HepG2 (cell line): Measurements from ENCODE around the gene OR52W1. TPM values are rescaled to one million over a fixed set of nuclear protein-coding genes. Genes with fewer than 3 reads are reported as not detected.

Source experiments
- ATAC-seq: fragments of 200-7000 bp; cut with Tn5 transposase; 3 replicates; pipeline ENCODE4 v1.9.1; 2020; ENCODE audit warnings: mild to moderate bottlenecking, moderate library complexity
- BruUV-seq: library from RNA; stranded (reverse); fragments of 400-500 nt; replicated peaks from 2 replicates; lab custom pipeline; 2021; lab: Mats Ljungman, UMichigan
- CTCF ChIA-PET: fragments of 300-600 bp; formaldehyde crosslinking; extraction: SDS; loops from one replicate; lab custom pipeline; 2021; ENCODE audit warnings: low total read pairs, inconsistent platforms, low intra/inter-chr PET ratio; lab: Yijun Ruan, JAX
- POLR2A ChIA-PET: fragments of 350-600 bp; sonication (Branson Sonifier 250); formaldehyde crosslinking; loops from one replicate; lab custom pipeline; 2020; ENCODE audit warnings: antibody characterized with exemption, inconsistent platforms; lab: Yijun Ruan, JAX
- DNase-seq: peaks from one replicate; pipeline ENCODE4 v3.0.0-alpha.2; 2015; ENCODE audit warnings: low spot score
- FAIRE-seq: peaks from 3 replicates; lab custom pipeline; 2011; peaks lifted over from hg19 to GRCh38; lab: Jason Lieb, UNC
- H2AFZ ChIP-seq: one replicate; pipeline ENCODE4 v1.6.1; 2011; ENCODE audit warnings: low read length, inconsistent platforms
- H3K27ac ChIP-seq: fragments of 300-600 bp; 3 replicates; pipeline ENCODE4 v1.8.0; 2011; ENCODE audit warnings: mixed run types, mild to moderate bottlenecking, mixed read lengths, low read length, inconsistent platforms; ENCODE audit not compliant: insufficient read depth; ENCODE audit errors: extremely low read length
- H3K27me3 ChIP-seq, 2 experiments: fragments of 200-600 bp in 1 of 2; 2 replicates in 1 of 2; 3 replicates in 1 of 2; pipeline versions ENCODE4 v1.6.0 to v1.8.0; 2011; ENCODE audit warnings: low read length in 2 of 2, mild to moderate bottlenecking in 2 of 2, moderate library complexity in 2 of 2, inconsistent platforms in 1 of 2; ENCODE audit not compliant: insufficient read depth in 2 of 2, control insufficient read depth in 1 of 2
- H3K36me3 ChIP-seq, 2 experiments: fragments of 200-600 bp in 1 of 2; replicated peaks in 1 of 2; 2 replicates in 1 of 2; 3 replicates in 1 of 2; pipeline versions ENCODE4 v1.5.1 to v1.8.0; 2011; ENCODE audit warnings: low read length in 2 of 2, inconsistent platforms in 1 of 2; ENCODE audit not compliant: insufficient read depth in 2 of 2, control insufficient read depth in 1 of 2
- H3K4me1 ChIP-seq: 2 replicates; pipeline ENCODE4 v1.5.1; 2012; ENCODE audit warnings: low read length, inconsistent platforms; ENCODE audit not compliant: insufficient read depth
- H3K4me2 ChIP-seq: 2 replicates; pipeline ENCODE4 v1.6.0; 2011; ENCODE audit warnings: low read depth, low read length, inconsistent platforms
- H3K4me3 ChIP-seq, 3 experiments: fragments of 200-600 bp in 1 of 3; sonication (generic), shearing (Covaris generic) in 1 of 3; replicated peaks in 1 of 3; 2 replicates each; pipeline ENCODE4 v1.5.1; 2011 to 2016; ENCODE audit warnings: low read length in 3 of 3, inconsistent platforms in 2 of 3, low read depth in 2 of 3, mild to moderate bottlenecking in 2 of 3, control low read depth in 1 of 3, mixed read lengths in 1 of 3; ENCODE audit not compliant: insufficient read depth in 1 of 3
- H3K79me2 ChIP-seq: one replicate; pipeline ENCODE4 v1.6.1; 2011; ENCODE audit warnings: low read length, inconsistent platforms; ENCODE audit not compliant: insufficient read depth
- H3K9ac ChIP-seq: 2 replicates; pipeline ENCODE4 v1.6.0; 2011; ENCODE audit warnings: mild to moderate bottlenecking, low read depth, low read length, inconsistent platforms; ENCODE audit not compliant: insufficient read depth
- H3K9me3 ChIP-seq: 2 replicates; pipeline ENCODE4 v1.5.1; 2012; ENCODE audit warnings: mild to moderate bottlenecking, low read length
- H4K20me1 ChIP-seq: 2 replicates; pipeline ENCODE4 v1.6.0; 2011; ENCODE audit warnings: inconsistent platforms, mild to moderate bottlenecking, low read length, moderate library complexity; ENCODE audit not compliant: insufficient read depth
- AKAP8 ChIP-seq: sonication (generic); formaldehyde crosslinking; IDR thresholded peaks from 2 replicates; pipeline ENCODE4 v1.5.1; 2020; ENCODE audit warnings: mild to moderate bottlenecking, missing genetic modification reagents
- BATF2 ChIP-seq: sonication (generic); formaldehyde crosslinking; IDR thresholded peaks from 2 replicates; pipeline ENCODE4 v1.8.0; 2022; ENCODE audit warnings: mild to moderate bottlenecking, missing genetic modification reagents, moderate library complexity
- BRF2 ChIP-seq: sonication (generic); formaldehyde crosslinking; IDR thresholded peaks from 2 replicates; pipeline ENCODE4 v1.8.1; 2022; ENCODE audit warnings: mild to moderate bottlenecking, missing genetic modification reagents
- GMEB2 ChIP-seq: IDR thresholded peaks from 2 replicates; pipeline ENCODE4 v1.6.1; 2016; ENCODE audit warnings: missing biosample characterization, missing genetic modification reagents, low read depth
- KDM5A ChIP-seq: fragments of 200-600 bp; sonication (generic); IDR thresholded peaks from 2 replicates; pipeline ENCODE4 v1.7.0; 2018; ENCODE audit warnings: antibody characterized with exemption, mild to moderate bottlenecking, low read length, borderline replicate concordance
- MAFG ChIP-seq: sonication (generic); formaldehyde crosslinking; IDR thresholded peaks from 2 replicates; pipeline ENCODE4 v1.5.1; 2020; ENCODE audit warnings: mild to moderate bottlenecking, missing genetic modification reagents
- NFE2L1 ChIP-seq: sonication (generic); formaldehyde crosslinking; IDR thresholded peaks from 2 replicates; pipeline ENCODE4 v1.4.0; 2020; ENCODE audit warnings: missing genetic modification reagents, mild to moderate bottlenecking, borderline replicate concordance
- NKX3-1 ChIP-seq: sonication (generic); formaldehyde crosslinking; IDR thresholded peaks from 2 replicates; pipeline ENCODE4 v1.5.0; 2020; ENCODE audit warnings: missing genetic modification reagents
- ZNF20 ChIP-seq: sonication (generic); formaldehyde crosslinking; IDR thresholded peaks from 2 replicates; pipeline ENCODE4 v1.4.0; 2020; ENCODE audit warnings: mild to moderate bottlenecking, moderate library complexity, missing genetic modification reagents
- WGBS: methylation state at CpG from one replicate; pipeline ENCODE4 v1.1.6; 2017; ENCODE audit warnings: low lambda C conversion rate; 5-methylcytosine and 5-hydroxymethylcytosine counted together
- in situ Hi-C: cut with HindIII; loops from 2 replicates; pipeline ENCODE4 v1.10.0; 2017; ENCODE audit warnings: low pct_unique_long_range_greater_than_20kb; ENCODE audit not compliant: extremely low pct_ligation_motif_present
- intact Hi-C: fragments of 100-400 bp; cut with micrococcal nuclease; formaldehyde crosslinking; loops from one replicate; pipeline ENCODE4 v1.10.0; 2022; ENCODE audit not compliant: unreplicated experiment
- polyA plus RNA-seq, 8 experiments: library from polyadenylated mRNA; depleted of rRNA in 3 of 8; stranded (reverse) in 7 of 8; unstranded in 1 of 8; fragments of >200 nt; fragmentation: Illumina TruSeq in 4 of 8; extraction: Trizol in 4 of 8; gene quantifications; 2 replicates each; pipeline versions ENCODE4 v1.2.1 to v1.2.3, GENCODE V29; 2011 to 2016; ENCODE audit warnings: low read depth in 4 of 8, missing spikeins in 1 of 8, mixed read lengths in 1 of 8; ENCODE audit not compliant: insufficient read depth in 1 of 8
- total RNA-seq, 5 experiments: library from RNA; depleted of rRNA; stranded (reverse); fragments of >200 nt; fragmentation: Illumina TruSeq; extraction: Trizol; gene quantifications; 2 replicates each; pipeline ENCODE4 v1.2.3, GENCODE V29; 2016; ENCODE audit warnings: low read depth in 1 of 5

OR52W1 gene
- total and polyA plus RNA-seq, 2 of the 13 experiments (the other 11 are each of a cell fraction or from before 2014, with no cell fraction given) = not detected

GRCh38 chr11:6206456-6207180, 7.6 kb downstream of the OR52W1 start:
- CTCF ChIA-PET = no interaction called here
- FAIRE-seq = no peak
- WGBS = 99% methylated on average over 3 of the region's 3 CpGs

GRCh38 chr11:6209801-6210200, 10.8 kb downstream of the OR52W1 start:
- H2AFZ ChIP-seq = no peak overlapping the region
- H3K27ac ChIP-seq = no peak overlapping the region
- H3K4me1 ChIP-seq = no peaks in the 10 kb centered on the region
- 92% methylated on average over 7 of the region's 12 CpGs for WGBS
- ATAC-seq = no peak; the same call in 2 of the 3 replicates
- H3K9me3 ChIP-seq = no peaks in the 10 kb centered on the region
- H3K4me3 ChIP-seq = no peak overlapping the region
- H3K27me3 ChIP-seq = no peaks in the 10 kb centered on the region
- ChIA-PET POLR2A (no interaction called here), CTCF (no interaction called here)
- H4K20me1 ChIP-seq = no peaks in the 10 kb centered on the region
- no TSS peak for BruUV-seq
- no peak for FAIRE-seq
- TF ChIP-seq NKX3-1 = no peak
- TF ChIP-seq AKAP8 (CRISPR knock-in tag) = no peak
- TF ChIP-seq MAFG (CRISPR knock-in tag) = no peak
- no peak for TF ChIP-seq ZNF20 (CRISPR knock-in tag)
- no peak for TF ChIP-seq NFE2L1
- TF ChIP-seq GMEB2 = no peak
- TF ChIP-seq BRF2 (CRISPR knock-in tag) = no peak
- TF ChIP-seq, all 625 proteins: peak for 0
- Histone ChIP-seq H3K36me3 (peaks cover 8 to 31% of the 10 kb centered on the region in 2 experiments; a peak in 2 of 5 replicates), H3K79me2 (no peaks in the 10 kb centered on the region), H3K9ac (no peak overlapping the region), H3K4me2 (no peak overlapping the region)
- no peak for DNase-seq
- in situ Hi-C loops (no loop called here), intact Hi-C loops (no loop called here)

More at GRCh38 chr11:6206456-6207180, 7.6 kb downstream of the OR52W1 start:
- Histone ChIP-seq H2AFZ (no peak overlapping the region), H4K20me1 (no peaks in the 10 kb centered on the region), H3K36me3 (peaks cover 2 to 17% of the 10 kb centered on the region in 2 experiments; a peak in 1 of 5 replicates), H3K4me2 (no peak overlapping the region), H3K27me3 (no peaks in the 10 kb centered on the region), H3K27ac (no peak overlapping the region), H3K9me3 (no peaks in the 10 kb centered on the region), H3K4me3 (no peak overlapping the region), H3K9ac (no peak overlapping the region), H3K79me2 (no peaks in the 10 kb centered on the region), H3K4me1 (no peaks in the 10 kb centered on the region)
- intact Hi-C loops (no loop called here), in situ Hi-C loops (no loop called here)
- no peak for ATAC-seq
- no TSS peak for BruUV-seq
- POLR2A ChIA-PET = no interaction called here
- TF ChIP-seq KDM5A = no peak
- TF ChIP-seq BATF2 = no peak
- no peak for DNase-seq
